ENCODE results near the gene PTPRD. TPM values are rescaled to one million over a fixed set of nuclear protein-coding genes. Genes with fewer than 3 reads are reported as not detected.

The PTPRD gene
- total and polyA plus RNA-seq, 2 donors (not counting 1 experiment from before 2014, with no cell fraction given), result 0.35 to 4.8 TPM

- Histone ChIP-seq H4K20me1 (ENCODE audit: control insufficient read depth, extremely low read depth, insufficient read depth, low read length) (no peaks in the 10 kb centered on the region), H3K27ac (ENCODE audit: insufficient read depth, low read length) (no peak overlapping the region), H3K4me1 (ENCODE audit: control insufficient read depth, extremely low read depth, insufficient read depth, low read length) (no peaks in the 10 kb centered on the region), H3K27me3 (ENCODE audit: control insufficient read depth, insufficient read depth, low read length) (no peaks in the 10 kb centered on the region), H3K4me2 (ENCODE audit: extremely low read depth, insufficient read depth, low read length) (no peak overlapping the region), H3K9me3 (ENCODE audit: control insufficient read depth, insufficient read depth, low read depth, low read length) (no peaks in the 10 kb centered on the region), H2AFZ (ENCODE audit: low read length) (no peak overlapping the region), H3K9ac (ENCODE audit: insufficient read depth, low read length) (no peak overlapping the region), H3K36me3 (ENCODE audit: control insufficient read depth, insufficient read depth, low read length) (no peaks in the 10 kb centered on the region), H3K4me3 (replicated peaks in 1 of 4; ENCODE audit: control extremely low read depth in 1 of 4, insufficient read depth in 1 of 4, low read depth in 3 of 4, low read length in 4 of 4) (no peak overlapping the region), H3K79me2 (ENCODE audit: control insufficient read depth, insufficient read depth, low read length) (no peaks in the 10 kb centered on the region)
- TF ChIP-seq EZH2 (IDR thresholded peaks at IDR 0.05; ENCODE audit: low read length, missing control alignments), result no peak
- no peak for TF ChIP-seq CTCF (conservative IDR thresholded peaks at IDR 0.05 in 1 of 2, IDR thresholded peaks at IDR 0.05 in 1 of 2; ENCODE audit: low read depth in 1 of 2, low read length in 2 of 2)
- DNase-seq (ENCODE audit: low read depth in 2 of 2), result no peak
Measured at GRCh38 chr9:8724284-8725018, 1888.4 kb downstream of the PTPRD start.

- Histone ChIP-seq H3K27me3 (ENCODE audit: control insufficient read depth, insufficient read depth, low read length) (no peaks in the 10 kb centered on the region), H3K27ac (ENCODE audit: insufficient read depth, low read length) (no peak overlapping the region), H3K4me1 (ENCODE audit: control insufficient read depth, extremely low read depth, insufficient read depth, low read length) (peaks cover 2% of the 10 kb centered on the region), H2AFZ (ENCODE audit: low read length) (no peak overlapping the region), H3K9ac (ENCODE audit: insufficient read depth, low read length) (no peak overlapping the region), H3K4me2 (ENCODE audit: extremely low read depth, insufficient read depth, low read length) (no peak overlapping the region), H3K36me3 (ENCODE audit: control insufficient read depth, insufficient read depth, low read length) (no peaks in the 10 kb centered on the region), H3K79me2 (ENCODE audit: control insufficient read depth, insufficient read depth, low read length) (no peaks in the 10 kb centered on the region), H3K4me3 (replicated peaks in 1 of 4; ENCODE audit: control extremely low read depth in 1 of 4, insufficient read depth in 1 of 4, low read depth in 3 of 4, low read length in 4 of 4) (no peak overlapping the region), H4K20me1 (ENCODE audit: control insufficient read depth, extremely low read depth, insufficient read depth, low read length) (no peaks in the 10 kb centered on the region), H3K9me3 (ENCODE audit: control insufficient read depth, insufficient read depth, low read depth, low read length) (no peaks in the 10 kb centered on the region)
- TF ChIP-seq CTCF (conservative IDR thresholded peaks at IDR 0.05 in 1 of 2, IDR thresholded peaks at IDR 0.05 in 1 of 2; ENCODE audit: low read depth in 1 of 2, low read length in 2 of 2), result no peak
- DNase-seq (ENCODE audit: low read depth in 2 of 2), result no peak
Measured at GRCh38 chr9:8723195-8723594, 1889.6 kb downstream of the PTPRD start.

GRCh38 chr9:8719833-8720486, 1892.8 kb downstream of the PTPRD start:
- peak in 1 of 2 donors; percentile 12 for DNase-seq (ENCODE audit: low read depth in 2 of 2)
- Histone ChIP-seq H3K4me2 (ENCODE audit: extremely low read depth, insufficient read depth, low read length) (no peak overlapping the region), H3K4me1 (ENCODE audit: control insufficient read depth, extremely low read depth, insufficient read depth, low read length) (peaks cover 2% of the 10 kb centered on the region), H3K9me3 (ENCODE audit: control insufficient read depth, insufficient read depth, low read depth, low read length) (no peaks in the 10 kb centered on the region), H3K36me3 (ENCODE audit: control insufficient read depth, insufficient read depth, low read length) (no peaks in the 10 kb centered on the region), H2AFZ (ENCODE audit: low read length) (no peak overlapping the region), H3K79me2 (ENCODE audit: control insufficient read depth, insufficient read depth, low read length) (no peaks in the 10 kb centered on the region), H3K4me3 (replicated peaks in 1 of 4; ENCODE audit: control extremely low read depth in 1 of 4, insufficient read depth in 1 of 4, low read depth in 3 of 4, low read length in 4 of 4) (no peak overlapping the region), H4K20me1 (ENCODE audit: control insufficient read depth, extremely low read depth, insufficient read depth, low read length) (no peaks in the 10 kb centered on the region), H3K27ac (ENCODE audit: insufficient read depth, low read length) (no peak overlapping the region), H3K27me3 (ENCODE audit: control insufficient read depth, insufficient read depth, low read length) (no peaks in the 10 kb centered on the region), H3K9ac (ENCODE audit: insufficient read depth, low read length) (no peak overlapping the region)
- TF ChIP-seq CTCF (conservative IDR thresholded peaks at IDR 0.05 in 1 of 2, IDR thresholded peaks at IDR 0.05 in 1 of 2; ENCODE audit: low read depth in 1 of 2, low read length in 2 of 2), result no peak

Measured in fibroblast of lung (primary cell).